Measurements from ENCODE around the gene MAPKAP1. TPM values are rescaled to one million over a fixed set of nuclear protein-coding genes. Genes with fewer than 3 reads are reported as not detected.

The MAPKAP1 gene
- total RNA-seq, 4 donors from 2014 or later, result 54.1 to 195 (median 61.9) TPM

- H3K4me3 ChIP-seq, result no peak overlapping the region
- H3K9me3 ChIP-seq, result no peaks in the 10 kb centered on the region
- H3K27ac ChIP-seq, result peak overlapping the region in 1 of 2 donors; percentile 26
- DNase-seq, result no peak
- intact Hi-C loops (cut with DNase I; ENCODE audit: low total_unique reads), result no loop called here
- TF ChIP-seq POLR2A (IDR thresholded peaks at IDR 0.05), result no peak
- no peak for TF ChIP-seq CTCF (IDR thresholded peaks at IDR 0.05)
- peaks cover 0 to 7% of the 10 kb centered on the region in 2 donors for H3K4me1 ChIP-seq
- no peaks in the 10 kb centered on the region for H3K36me3 ChIP-seq
- H3K27me3 ChIP-seq, result no peaks in the 10 kb centered on the region
Observed at GRCh38 chr9:125517577-125517976, 189.4 kb downstream of the MAPKAP1 start.

DNA sequence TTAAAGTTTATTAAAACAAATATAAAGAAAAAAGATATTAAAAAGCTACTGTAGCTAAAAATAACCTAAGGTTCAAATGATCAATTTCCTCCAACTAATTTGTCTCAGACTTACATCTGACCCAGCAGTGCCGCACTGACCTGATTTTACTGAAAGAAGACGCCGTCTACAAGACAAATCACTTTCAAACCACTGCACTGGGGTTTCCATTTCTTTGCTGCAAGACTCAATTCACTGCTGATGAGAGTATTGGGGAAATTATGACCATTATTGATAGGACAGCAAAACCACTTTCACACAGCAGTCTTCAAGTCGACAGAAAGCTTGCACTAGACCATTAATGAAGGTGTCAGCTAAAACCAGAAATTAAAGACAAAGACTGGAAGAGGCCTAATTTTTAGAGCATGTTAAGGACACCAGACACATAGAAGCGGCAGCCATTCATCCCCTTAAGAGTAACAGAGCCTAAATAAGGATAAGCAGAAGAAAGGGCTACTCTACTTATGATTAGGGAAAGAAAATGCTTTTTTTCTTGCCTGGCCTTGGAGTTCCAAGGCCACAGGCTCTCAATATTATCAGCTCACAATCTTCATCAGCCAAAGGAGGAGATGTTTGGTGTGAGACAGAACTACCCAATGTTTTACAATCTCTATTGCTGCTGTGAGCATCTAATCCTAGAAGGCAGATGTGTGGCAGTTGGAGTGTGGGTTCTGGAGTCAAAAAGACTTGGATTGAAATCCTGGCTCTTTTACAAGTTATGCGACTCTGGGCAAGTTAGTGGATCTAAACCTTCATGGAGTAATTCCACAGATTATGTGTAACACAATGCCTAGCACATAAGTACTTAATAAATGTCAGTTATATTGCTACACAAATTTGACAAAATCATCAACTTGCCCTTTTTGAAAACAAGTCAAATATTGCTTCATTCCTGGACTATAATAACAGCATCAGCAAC lies 190.7 kb downstream of the MAPKAP1 start:
- TF ChIP-seq POLR2A (IDR thresholded peaks at IDR 0.05) (no peak), CTCF (IDR thresholded peaks at IDR 0.05) (no peak)
- H3K9me3 ChIP-seq, result no peaks in the 10 kb centered on the region
- H3K4me1 ChIP-seq, result peaks cover 0 to 7% of the 10 kb centered on the region in 2 donors
- no peak overlapping the region for H3K27ac ChIP-seq
- no peaks in the 10 kb centered on the region for H3K27me3 ChIP-seq
- no peaks in the 10 kb centered on the region for H3K36me3 ChIP-seq
- no peak for DNase-seq
- H3K4me3 ChIP-seq, result no peak overlapping the region
- intact Hi-C loops (cut with DNase I; ENCODE audit: low total_unique reads), result no loop called here

DNA sequence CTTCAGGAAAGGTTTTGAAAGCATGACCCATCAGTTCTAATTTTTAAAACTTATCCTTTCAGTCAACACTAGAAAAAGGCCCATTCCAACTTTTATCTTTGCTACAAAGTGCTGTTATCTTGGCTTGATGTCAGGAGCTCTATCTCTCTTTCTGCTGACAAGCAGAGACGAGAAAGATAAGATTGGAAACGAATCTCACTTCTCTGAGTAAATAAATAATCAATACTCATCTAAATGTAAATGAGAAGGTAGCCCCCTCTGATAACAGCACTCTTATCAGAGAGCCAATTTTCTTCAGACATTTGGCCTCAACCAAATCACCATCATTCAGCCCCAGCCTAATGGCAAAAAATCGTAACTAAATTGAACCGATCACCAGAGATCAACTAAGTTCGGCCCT lies 191.7 kb downstream of the MAPKAP1 start:
- intact Hi-C loops (cut with DNase I; ENCODE audit: low total_unique reads), result no loop called here
- no peaks in the 10 kb centered on the region for H3K36me3 ChIP-seq
- H3K4me1 ChIP-seq, result peaks cover 0 to 7% of the 10 kb centered on the region in 2 donors
- H3K4me3 ChIP-seq, result no peak overlapping the region
- no peaks in the 10 kb centered on the region for H3K27me3 ChIP-seq
- DNase-seq, result no peak
- no peak for TF ChIP-seq POLR2A (IDR thresholded peaks at IDR 0.05)
- TF ChIP-seq CTCF (IDR thresholded peaks at IDR 0.05), result no peak
- H3K9me3 ChIP-seq, result no peaks in the 10 kb centered on the region
- H3K27ac ChIP-seq, result no peak overlapping the region

- TF ChIP-seq CTCF (IDR thresholded peaks at IDR 0.05) (no peak), POLR2A (IDR thresholded peaks at IDR 0.05) (no peak)
- H3K27me3 ChIP-seq, result no peaks in the 10 kb centered on the region
- intact Hi-C loops (cut with DNase I; ENCODE audit: low total_unique reads), result no loop called here
- H3K4me1 ChIP-seq, result peaks cover 0 to 7% of the 10 kb centered on the region in 2 donors
- H3K9me3 ChIP-seq, result no peaks in the 10 kb centered on the region
- no peak overlapping the region for H3K4me3 ChIP-seq
- H3K27ac ChIP-seq, result peak overlapping the region in 1 of 2 donors; percentile 33
- no peak for DNase-seq
- no peaks in the 10 kb centered on the region for H3K36me3 ChIP-seq
Observed at GRCh38 chr9:125514468-125514867, 192.5 kb downstream of the MAPKAP1 start.

- no peaks in the 10 kb centered on the region for H3K27me3 ChIP-seq
- H3K9me3 ChIP-seq, result no peaks in the 10 kb centered on the region
- H3K27ac ChIP-seq, result peak overlapping the region; percentile 19 to 33
- no peak overlapping the region for H3K4me3 ChIP-seq
- DNase-seq, result peak; percentile 29 to 33
- peaks cover 0 to 7% of the 10 kb centered on the region in 2 donors for H3K4me1 ChIP-seq
- H3K36me3 ChIP-seq, result no peaks in the 10 kb centered on the region
- TF ChIP-seq CTCF (IDR thresholded peaks at IDR 0.05), result no peak
- TF ChIP-seq POLR2A (IDR thresholded peaks at IDR 0.05), result no peak
- intact Hi-C loops (cut with DNase I; ENCODE audit: low total_unique reads), result no loop called here
Observed at GRCh38 chr9:125513668-125514413, 193.2 kb downstream of the MAPKAP1 start.
